ENCODE data around the gene FAR2.
"Not testable (repeated sequence)": the region's sequence is repeated elsewhere in the genome, so short reads cannot be mapped to it uniquely, and the experiment has no call there.

Gene FAR2

DNA sequence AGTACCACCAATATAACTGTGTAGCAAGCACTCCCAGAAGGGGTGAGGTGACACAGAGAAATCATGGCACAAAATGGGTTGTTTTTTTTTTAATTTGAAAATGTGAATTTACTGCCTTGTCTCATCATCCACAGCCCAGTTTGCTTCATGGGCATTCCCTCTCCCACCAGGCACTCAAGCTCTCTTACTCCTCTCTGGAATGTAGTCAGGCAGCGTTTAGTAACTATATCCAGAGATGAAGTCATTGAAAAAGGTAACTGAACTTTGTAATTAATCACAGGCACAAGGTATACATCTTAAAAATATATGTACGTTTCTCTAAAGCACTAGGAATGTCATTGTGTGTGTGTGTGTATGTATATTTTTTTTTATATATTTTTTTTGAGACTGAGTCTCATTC, 91.4 kb downstream of the FAR2 start:
- no peak for DNase-seq

- peak; percentile 96 to 97 for DNase-seq
These were observed 92.9 kb downstream of the FAR2 start for GRCh38 chr12:29241821-29242591.

GRCh38 chr12:29242921-29243431, 93.9 kb downstream of the FAR2 start:
- peak; percentile 31 to 48 for DNase-seq

DNA sequence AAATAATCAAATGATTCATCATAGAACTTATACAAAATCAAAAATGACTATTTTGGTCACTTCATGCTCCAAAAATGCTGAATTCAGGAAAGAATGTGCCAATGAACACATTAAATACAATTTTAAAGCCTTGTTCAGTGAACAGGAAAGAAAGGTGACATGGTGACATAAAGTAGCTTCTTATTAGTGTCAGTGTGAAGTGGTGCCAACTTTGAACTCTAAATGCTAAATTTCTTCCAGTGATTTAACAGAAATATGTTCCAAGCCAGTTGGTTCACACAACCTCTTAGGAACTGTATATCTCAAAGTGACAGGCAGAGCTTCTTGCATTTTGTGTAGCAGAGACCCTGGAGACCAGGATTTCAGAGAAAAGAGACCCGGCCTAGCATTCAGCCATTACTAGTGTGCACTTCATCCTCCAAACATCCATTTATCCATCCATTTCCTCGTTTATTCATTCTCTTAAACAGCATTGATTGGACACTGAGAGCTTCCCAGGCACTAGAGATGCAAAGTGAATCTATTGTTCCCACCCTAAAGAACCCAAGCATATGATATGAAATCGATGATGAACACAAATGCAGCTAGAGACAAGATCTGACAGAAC, 95.2 kb downstream of the FAR2 start:
- no peak for DNase-seq

- no peak for DNase-seq
These were observed 96.2 kb downstream of the FAR2 start for GRCh38 chr12:29245246-29245645.

- no peak for DNase-seq
These were observed 100.9 kb downstream of the FAR2 start for GRCh38 chr12:29249930-29250329.

DNA sequence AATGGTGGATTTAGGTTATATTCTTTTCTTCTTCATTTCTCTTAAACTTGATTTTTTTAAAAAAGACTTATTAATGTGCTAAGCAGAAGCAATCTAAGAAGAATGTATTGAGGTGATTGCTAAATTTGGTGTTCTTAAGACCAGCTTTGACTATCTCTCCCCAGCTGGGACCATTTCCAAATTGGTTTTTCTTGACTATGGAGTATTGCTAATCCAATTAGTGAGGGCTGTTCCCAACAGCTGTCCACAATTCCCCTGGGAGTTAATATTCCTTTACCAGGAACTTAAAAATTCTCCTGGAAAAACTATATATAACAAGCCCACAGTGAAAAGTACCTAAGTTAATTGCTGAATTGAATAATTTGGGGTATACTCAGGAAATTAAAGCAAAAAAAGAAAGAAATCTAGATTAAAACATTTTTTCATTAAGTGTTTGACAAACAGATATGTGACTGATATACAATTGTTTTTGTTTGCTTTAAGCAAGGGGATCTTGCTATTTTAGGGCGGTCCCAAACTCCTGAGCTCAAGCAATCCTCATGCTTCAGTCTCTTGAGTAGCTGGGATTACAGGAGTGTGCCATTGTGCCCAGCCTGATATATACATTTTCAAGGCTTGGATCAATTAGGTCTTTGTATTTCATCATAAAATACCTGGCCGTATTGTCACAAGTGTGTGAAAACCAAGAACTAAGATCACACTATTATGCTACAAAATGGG, 105.0 kb downstream of the FAR2 start:
- no peak for DNase-seq

DNA sequence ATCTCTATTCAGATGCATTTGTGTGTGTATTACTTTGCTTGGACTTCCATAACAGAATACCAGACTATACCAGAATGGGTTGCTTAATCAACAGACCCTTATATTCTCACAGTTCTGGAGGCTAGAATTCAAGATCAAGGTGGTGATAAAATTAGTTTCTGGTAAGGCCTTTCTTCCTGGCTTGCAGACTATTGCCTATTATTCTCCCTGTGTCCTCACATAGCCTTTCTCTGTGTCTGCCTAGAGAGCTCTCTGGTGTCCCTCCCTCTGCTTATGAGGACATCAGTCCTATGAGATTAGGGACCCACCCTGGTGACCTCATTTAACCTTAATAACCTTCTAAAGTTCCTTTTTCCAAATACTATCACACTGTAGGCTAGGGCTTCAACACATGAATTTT, 106.0 kb downstream of the FAR2 start:
- DNase-seq, result peak; percentile 34 to 61

DNA sequence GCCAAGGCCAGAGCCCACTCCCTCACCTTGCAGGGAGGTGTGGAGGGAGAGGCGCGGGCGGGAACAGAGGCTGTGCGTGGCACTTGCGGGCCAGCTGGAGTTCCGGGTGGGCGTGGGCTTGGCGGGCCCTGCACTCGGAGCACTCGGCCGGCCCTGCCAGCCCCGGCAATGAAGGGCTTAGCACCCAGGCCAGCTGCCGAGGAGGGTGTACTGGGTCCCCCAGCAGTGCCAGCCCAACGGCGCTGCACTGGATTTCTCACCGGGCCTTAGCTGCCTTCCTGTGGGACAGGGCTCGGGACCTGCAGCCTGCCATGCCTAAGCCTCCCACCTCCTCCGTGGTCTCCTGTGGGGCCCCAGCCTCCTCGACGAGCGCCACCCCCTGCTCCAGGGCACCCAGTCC, 107.5 kb downstream of the FAR2 start:
- no peak for DNase-seq

DNA sequence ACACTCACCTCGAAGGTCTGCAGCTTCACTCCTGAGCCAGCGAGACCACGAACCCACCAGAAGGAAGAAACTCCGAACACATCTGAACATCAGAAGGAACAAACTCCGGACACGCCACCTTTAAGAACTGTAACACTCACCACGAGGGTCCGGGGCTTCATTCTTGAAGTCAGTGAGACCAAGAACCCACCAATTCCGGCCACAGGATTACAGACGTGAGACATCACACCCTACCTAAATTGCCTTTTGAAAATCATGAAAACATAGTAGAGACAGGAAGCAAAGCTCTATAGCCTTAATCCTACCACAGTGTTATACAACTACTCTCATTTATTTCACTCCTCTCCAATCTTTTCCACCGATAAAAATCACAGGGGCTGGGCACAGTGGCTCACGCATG, 108.6 kb downstream of the FAR2 start:
- not testable (repeated sequence) for DNase-seq

- DNase-seq, result no peak
These were observed 115.3 kb downstream of the FAR2 start for GRCh38 chr12:29264424-29264823.

DNA sequence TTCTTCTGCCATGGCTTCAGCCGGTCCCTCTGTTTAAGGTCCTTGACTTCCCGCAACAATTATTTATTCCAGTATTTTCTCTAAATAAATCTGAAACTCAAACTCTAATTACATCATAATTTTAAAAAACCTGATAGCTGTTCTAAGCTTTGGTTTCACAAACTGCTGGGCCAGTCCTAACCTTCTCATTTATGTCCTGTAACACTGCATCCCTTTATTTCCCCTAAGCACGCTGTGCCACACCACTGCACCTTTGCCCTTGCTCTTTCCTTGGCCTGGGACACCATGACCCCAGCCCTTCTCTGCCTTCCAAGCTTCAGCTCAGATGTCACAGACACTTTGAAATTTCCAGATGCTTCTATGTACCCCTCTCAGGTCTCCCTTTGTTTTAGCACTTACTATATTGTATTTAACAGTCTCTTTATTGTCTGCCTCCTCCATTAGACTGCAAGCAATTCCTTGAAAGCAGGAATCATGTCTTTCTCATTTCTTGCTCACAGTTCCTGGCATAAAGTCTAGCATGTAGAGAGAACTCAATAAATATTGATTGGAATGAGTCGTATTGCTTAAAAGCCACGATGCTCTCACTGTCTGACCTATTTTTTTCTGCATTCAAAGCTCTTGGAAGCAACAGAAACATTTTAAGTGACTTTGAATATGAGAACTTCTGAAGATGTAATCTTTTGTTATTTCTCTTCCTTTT, 120.8 kb downstream of the FAR2 start:
- DNase-seq, result no peak

- no peak for DNase-seq
These were observed 121.4 kb downstream of the FAR2 start for GRCh38 chr12:29270446-29270845.

GRCh38 chr12:29273178-29273843, 124.2 kb downstream of the FAR2 start:
- DNase-seq, result no peak

- no peak for DNase-seq
These were observed 126.8 kb downstream of the FAR2 start for GRCh38 chr12:29275834-29276233.

GRCh38 chr12:29277231-29277630, 128.2 kb downstream of the FAR2 start:
- no peak for DNase-seq

DNA sequence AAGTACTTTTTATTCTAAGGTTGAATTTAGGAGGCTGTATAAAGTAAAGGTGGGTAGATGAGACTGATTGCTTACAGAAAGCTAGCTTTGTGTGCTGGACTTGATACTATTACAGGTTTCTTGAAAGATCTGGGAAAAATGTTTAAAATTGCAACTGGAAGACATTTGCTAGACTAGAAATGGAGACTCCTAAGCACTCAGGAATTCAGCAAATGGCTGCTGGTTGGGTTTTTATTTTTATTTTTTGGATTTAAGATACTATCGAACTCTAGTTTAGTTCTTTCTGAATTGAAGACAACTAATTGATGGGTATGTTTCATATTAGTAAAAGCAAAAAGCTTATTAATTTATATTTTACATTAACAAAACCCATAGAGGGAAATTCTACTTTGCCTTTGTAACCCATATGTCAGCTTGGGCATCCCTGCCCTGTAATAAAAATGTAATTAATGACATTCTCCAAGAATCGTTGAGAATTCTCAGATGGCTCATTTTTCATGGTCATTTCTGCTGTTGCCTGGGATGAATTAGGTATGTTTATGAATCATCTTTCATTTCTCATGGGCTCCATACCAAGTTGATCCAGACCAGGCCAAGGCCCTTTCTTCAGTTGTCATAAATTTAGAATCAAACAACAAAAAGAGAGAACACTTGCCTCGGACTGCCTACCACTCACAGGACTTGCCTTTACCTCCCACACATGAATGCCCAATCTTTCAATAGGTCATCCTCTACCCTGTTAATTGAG, 129.8 kb downstream of the FAR2 start:
- no peak for DNase-seq

- no peak for DNase-seq
These were observed 132.4 kb downstream of the FAR2 start for GRCh38 chr12:29281371-29282005.

DNA sequence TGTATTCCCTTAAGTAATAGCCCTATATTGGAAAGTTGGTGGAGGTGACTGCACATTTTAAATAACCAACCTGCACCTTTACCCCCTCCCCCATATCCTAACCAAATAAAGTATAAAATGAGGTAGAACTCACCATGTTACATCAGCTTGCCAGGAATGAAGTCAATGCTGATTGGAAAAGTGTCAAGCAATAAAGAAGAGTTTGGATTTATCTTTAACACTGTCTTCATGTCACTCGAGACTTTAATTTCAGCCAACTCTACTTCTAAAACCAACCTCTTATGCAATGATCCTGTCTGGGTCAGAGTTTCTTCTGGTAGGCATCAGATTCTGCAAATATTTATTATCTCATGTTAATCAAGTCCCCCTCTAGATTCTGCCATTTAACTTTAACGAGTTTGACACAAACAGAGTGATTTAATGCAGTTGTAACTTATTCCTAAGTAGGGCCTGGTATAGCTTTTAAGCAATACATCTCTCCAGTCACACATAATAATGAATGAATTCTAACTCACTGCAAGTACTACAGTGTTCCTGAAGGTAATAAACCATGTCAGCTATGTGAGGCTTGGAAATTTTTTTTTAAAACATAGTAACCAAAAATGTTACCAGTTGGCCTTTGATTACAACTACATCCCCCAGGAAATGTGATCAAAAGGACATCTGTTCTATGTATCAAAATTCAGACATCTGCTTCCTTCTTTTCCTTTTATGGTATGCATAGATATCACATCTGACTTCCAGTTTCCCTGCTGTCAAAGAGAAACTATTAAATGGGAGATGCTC, 133.1 kb downstream of the FAR2 start:
- peak in 1 of 2 experiments; percentile 15 for DNase-seq

GRCh38 chr12:29283969-29284700, 135.1 kb downstream of the FAR2 start:
- DNase-seq, result no peak

Data from AML-193 (cell line).